ENCODE data around the gene GLB1L3. TPM values are rescaled to one million over a fixed set of nuclear protein-coding genes. Genes with fewer than 3 reads are reported as not detected.

Gene GLB1L3
- total RNA-seq, 6 experiments from 2014 or later: not detected

- 93% methylated on average over 7 of the region's 11 CpGs for WGBS (ENCODE audit: insufficient coverage, low coverage, low lambda C conversion rate, missing lambda C conversion rate)
These were observed 19.1 kb upstream of the GLB1L3 start for GRCh38 chr11:134257101-134257500.

GRCh38 chr11:134258577-134258976 is 17.6 kb upstream of the GLB1L3 start:
- TF ChIP-seq POLR2A (IDR thresholded peaks at IDR 0.05): no peak
- H3K27ac ChIP-seq: no peak overlapping the region
- no peak overlapping the region for H3K4me3 ChIP-seq
- peaks cover 0 to 36% (median 10%) of the 10 kb centered on the region in 4 donors for H3K36me3 ChIP-seq
- no peak for ATAC-seq
- intact Hi-C loops (cut with DNase I): no loop called here
- WGBS (ENCODE audit: insufficient coverage, low coverage, low lambda C conversion rate, missing lambda C conversion rate): 94% methylated on average over 3 of the region's 4 CpGs
- H3K9me3 ChIP-seq: no peaks in the 10 kb centered on the region
- DNase-seq: no peak
- peaks cover 0 to 8% (median 0%) of the 10 kb centered on the region in 4 donors for H3K4me1 ChIP-seq
- no peaks in the 10 kb centered on the region for H3K27me3 ChIP-seq

More at GRCh38 chr11:134257101-134257500, 19.1 kb upstream of the GLB1L3 start:
- intact Hi-C loops (cut with DNase I): no loop called here
- DNase-seq (no peak), ATAC-seq (no peak)
- H3K4me1 ChIP-seq: peaks cover 0 to 11% (median under 1%) of the 10 kb centered on the region in 4 donors
- no peaks in the 10 kb centered on the region for H3K9me3 ChIP-seq
- no peaks in the 10 kb centered on the region for H3K27me3 ChIP-seq
- H3K4me3 ChIP-seq: no peak overlapping the region
- peaks cover 0 to 23% (median 10%) of the 10 kb centered on the region in 4 donors for H3K36me3 ChIP-seq
- no peak for TF ChIP-seq CTCF (IDR thresholded peaks at IDR 0.05)
- no peak for TF ChIP-seq POLR2A (IDR thresholded peaks at IDR 0.05)
- H3K27ac ChIP-seq: no peak overlapping the region

- Histone ChIP-seq H3K36me3 (peaks cover 0 to 38% (median 10%) of the 10 kb centered on the region in 4 donors), H3K4me1 (no peaks in the 10 kb centered on the region), H3K27me3 (no peaks in the 10 kb centered on the region), H3K27ac (no peak overlapping the region), H3K9me3 (no peaks in the 10 kb centered on the region), H3K4me3 (no peak overlapping the region)
- TF ChIP-seq CTCF (IDR thresholded peaks at IDR 0.05): no peak
- TF ChIP-seq POLR2A (IDR thresholded peaks at IDR 0.05): no peak
- intact Hi-C loops (cut with DNase I): no loop called here
- ATAC-seq (no peak), DNase-seq (no peak)
These were observed 15.7 kb upstream of the GLB1L3 start for GRCh38 chr11:134260503-134260902.

- no peak for TF ChIP-seq POLR2A (IDR thresholded peaks at IDR 0.05)
- TF ChIP-seq CTCF (IDR thresholded peaks at IDR 0.05): no peak
- WGBS (ENCODE audit: insufficient coverage, low coverage, low lambda C conversion rate, missing lambda C conversion rate): 91% methylated on average over 7 of the region's 16 CpGs
- no peak overlapping the region for H3K4me3 ChIP-seq
- no peak for ATAC-seq
- H3K9me3 ChIP-seq: no peaks in the 10 kb centered on the region
- H3K4me1 ChIP-seq: no peaks in the 10 kb centered on the region
- intact Hi-C loops (cut with DNase I): no loop called here
- no peak overlapping the region for H3K27ac ChIP-seq
- H3K27me3 ChIP-seq: no peaks in the 10 kb centered on the region
- H3K36me3 ChIP-seq: peaks cover 0 to 38% (median 10%) of the 10 kb centered on the region in 4 donors
- no peak for DNase-seq
These were observed 15.2 kb upstream of the GLB1L3 start for GRCh38 chr11:134260983-134261382.

GRCh38 chr11:134261626-134262488 is 14.3 kb upstream of the GLB1L3 start:
- no peaks in the 10 kb centered on the region for H3K27me3 ChIP-seq
- no peak for TF ChIP-seq POLR2A (IDR thresholded peaks at IDR 0.05)
- peak; percentile 41 to 55 (median 54) for TF ChIP-seq CTCF (IDR thresholded peaks at IDR 0.05)
- intact Hi-C loops (cut with DNase I): no loop called here
- no peaks in the 10 kb centered on the region for H3K9me3 ChIP-seq
- ATAC-seq: peak; percentile 61 to 77 (median 72)
- WGBS (ENCODE audit: insufficient coverage, low coverage, low lambda C conversion rate, missing lambda C conversion rate): 90% methylated on average over 6 of the region's 14 CpGs
- H3K36me3 ChIP-seq: peaks cover 0 to 38% (median 10%) of the 10 kb centered on the region in 4 donors
- H3K4me3 ChIP-seq: no peak overlapping the region
- H3K4me1 ChIP-seq: no peaks in the 10 kb centered on the region
- no peak overlapping the region for H3K27ac ChIP-seq
- no peak for DNase-seq

Measured in right lobe of liver (tissue), 6 donors.